GM19193 (cell line): ENCODE measurements around the gene LALBA.

Source experiments
- POLR2A ChIP-seq: IDR thresholded peaks from 4 replicates; pipeline ENCODE4 v1.6.1; 2011; ENCODE audit not compliant: insufficient read depth, insufficient read length; ENCODE audit errors: extremely low read depth

LALBA gene

DNA sequence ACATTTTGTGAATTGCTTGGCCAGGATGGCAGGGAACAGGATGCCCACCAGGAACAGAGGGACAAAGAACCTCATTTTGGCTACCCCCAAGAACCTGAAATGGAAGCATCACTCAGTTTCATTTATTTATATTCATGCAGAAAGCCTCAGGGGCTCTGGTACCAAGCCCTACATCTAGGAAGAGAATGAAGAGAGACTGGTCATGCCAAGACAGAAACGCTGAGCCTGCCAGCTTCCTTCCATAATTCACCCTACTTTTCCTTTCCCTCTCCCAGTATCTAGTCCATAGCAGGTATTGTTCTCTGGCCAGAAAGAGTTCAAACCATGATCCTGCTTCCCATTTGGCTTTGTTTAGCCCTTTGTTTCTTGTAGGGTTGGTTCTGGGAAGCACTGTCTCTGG is at the start of gene LALBA:
LALBA (minus strand) TSS at position 101 of the 400 bp plus-strand sequence; CDS start at position 75, 26 bp downstream.
- no peak for TF ChIP-seq POLR2A

DNA sequence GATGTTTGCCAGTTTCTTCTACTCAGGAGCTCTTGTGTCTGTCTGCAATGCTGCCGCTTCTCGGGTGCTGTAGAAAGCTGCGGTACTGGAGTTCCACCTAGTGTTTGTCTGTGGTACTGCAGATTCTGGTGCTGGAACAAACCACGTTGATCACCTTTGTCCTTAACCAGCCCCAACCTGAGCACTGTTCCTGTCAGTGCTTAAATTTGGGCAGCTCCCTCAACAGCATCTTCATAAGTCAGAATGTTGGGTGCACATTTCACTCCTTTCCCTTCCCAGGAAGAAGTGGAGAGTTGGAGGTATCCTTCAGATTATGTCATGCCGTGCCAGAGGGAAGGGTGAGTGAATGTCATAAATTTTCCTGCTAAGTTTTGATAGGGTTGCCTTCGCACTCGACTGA is 48.7 kb upstream of the LALBA start:
- no peak for TF ChIP-seq POLR2A

DNA sequence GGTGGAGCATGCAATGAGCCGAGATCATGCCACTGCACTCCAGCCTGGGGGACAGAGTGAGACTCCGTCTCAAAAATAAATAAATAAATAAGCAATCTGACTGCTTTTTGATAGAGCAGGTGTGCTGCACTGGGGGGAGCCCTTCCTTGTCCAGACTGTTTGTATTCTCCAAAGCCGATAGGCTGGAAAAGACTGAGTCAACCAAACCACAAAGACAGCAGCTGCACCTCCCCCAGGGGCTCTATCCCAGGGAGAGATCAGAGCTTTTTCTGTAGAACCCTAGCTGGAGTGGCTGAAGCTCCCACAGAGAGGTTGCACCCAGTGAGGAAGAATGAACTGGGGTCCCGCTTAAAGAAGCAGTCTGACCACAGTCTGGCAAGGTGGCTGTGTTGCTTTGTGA is 45.8 kb upstream of the LALBA start:
- TF ChIP-seq POLR2A, result no peak

DNA sequence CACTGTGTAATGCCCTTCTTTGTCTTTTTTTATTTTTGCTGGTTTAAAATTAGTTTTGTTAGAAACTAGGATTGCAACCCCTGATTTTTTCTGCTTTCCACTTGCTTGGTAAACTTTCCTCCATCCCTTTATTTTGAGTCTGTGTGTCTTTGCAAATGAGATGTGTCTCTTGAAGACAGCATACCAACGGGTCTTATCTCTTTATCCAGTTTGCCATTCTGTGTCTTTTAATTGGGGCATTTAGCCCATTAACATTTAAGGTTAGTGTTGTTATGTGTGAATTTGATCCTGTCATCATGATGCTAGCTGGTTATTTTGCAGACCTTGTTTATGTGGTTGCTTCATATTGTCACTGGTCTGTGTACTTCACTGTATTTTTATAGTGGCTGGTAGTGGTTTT is 43.5 kb upstream of the LALBA start:
- no peak for TF ChIP-seq POLR2A

DNA sequence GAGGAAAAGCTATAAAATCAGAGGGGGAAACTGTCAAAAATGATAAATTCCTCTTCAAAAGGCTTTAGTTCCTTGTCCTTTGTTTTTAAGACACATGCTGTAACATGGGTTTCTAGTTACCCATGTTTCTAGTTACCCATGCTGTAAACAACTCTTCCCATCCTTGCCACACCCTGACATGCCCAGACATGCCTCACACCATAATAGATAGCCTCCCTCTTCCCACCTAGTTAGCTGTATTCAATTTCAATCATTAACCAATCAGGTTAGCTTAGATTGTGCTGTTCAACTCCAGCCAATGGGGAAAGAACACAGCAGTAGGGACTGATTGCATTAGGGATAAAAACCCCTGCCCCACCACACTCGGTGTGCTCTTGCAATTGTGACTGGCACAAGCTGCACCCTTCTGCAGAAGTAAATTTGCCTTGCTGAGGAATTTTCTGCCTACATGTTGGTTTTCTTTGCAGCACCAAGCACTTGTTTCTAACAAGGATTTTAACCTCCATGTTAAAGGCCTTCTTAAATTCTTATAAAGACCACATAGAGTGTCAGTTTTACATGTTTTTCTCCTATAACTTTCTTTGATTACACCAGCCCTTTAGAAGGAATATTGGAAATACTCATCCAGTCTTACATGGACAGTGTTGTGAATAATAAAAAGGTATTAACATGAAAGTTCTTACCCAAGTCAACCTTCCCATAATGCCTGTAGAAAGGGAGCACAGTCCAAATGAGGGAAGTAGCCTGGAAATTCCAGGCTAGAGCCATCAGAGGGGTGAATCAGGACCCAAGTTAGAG is 32.5 kb upstream of the LALBA start:
- no peak for TF ChIP-seq POLR2A

DNA sequence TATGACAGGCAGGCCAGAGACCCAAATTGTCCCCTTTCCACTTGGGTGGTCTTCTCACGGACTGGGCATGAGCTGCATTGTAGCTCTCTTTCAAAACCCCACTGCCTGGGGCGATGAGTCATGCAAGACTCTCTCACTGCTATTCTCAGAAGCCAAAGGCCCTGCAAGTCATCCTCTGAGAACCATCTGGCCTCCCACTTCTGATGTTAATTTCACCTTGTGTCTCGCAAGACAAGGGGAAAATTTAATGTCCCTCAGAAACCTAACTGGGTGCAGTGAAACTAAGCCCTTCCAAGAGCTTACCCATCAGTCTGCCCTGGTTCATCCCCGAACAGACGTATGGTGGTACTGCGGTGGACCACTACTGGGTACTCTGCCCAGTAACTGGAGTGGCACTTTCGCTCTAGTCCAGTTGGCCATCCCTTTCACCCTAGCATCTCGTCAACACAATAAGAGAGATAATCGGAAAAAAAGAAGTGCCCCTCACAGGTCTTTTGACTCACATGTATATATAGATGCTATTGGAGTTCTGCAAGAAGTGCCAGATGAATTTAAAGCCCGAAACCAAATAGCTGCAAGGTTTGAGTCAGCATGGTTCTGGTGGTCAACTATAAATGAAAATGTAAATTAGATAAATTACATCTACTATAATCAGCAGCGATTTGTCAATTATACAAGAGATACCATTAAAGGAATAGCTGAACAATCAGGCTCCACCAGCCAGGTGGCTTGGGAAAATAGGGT is 31.3 kb upstream of the LALBA start:
- no peak for TF ChIP-seq POLR2A

DNA sequence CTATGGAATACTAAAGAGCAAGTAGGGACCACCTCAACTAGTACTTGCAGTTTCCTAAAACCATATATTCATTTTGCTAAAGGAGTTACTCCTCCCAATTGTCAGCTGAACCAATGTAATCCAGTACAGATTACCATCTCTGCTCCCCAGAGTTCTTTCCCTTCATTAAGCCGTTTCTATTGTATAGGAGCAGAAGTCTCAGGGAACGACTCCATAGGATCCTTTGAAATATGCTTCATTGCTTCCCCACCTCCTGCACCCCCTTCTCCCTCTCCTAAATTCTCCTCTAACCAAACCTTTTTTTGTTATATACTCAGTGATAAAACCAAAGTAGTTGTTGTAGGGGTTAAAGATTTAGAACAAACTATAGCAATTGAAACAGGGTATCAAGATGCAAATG is 30.7 kb upstream of the LALBA start:
- no peak for TF ChIP-seq POLR2A

DNA sequence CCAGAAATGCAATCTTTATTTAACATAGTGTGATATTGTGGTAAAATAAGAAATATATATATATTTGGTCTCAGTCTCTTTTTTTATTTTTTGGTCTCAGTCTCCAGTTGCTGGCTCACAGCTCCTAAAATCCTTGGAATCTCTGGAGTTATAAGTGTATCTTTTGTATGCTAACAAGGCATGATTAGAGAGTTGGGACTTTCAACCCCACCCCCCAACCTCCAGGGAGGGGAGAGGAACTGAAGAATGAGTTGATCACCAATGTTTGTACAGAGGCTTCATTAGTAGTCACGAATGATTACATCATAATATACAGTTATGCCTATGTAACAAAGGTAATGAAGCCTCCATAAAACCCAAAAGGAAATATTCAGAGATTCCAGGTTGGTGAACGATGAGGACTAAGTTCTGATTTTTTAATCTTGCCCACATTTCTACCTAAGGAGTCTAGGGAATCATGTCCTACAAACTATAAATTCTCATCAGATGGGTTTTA is 22.8 kb upstream of the LALBA start:
- no peak for TF ChIP-seq POLR2A

DNA sequence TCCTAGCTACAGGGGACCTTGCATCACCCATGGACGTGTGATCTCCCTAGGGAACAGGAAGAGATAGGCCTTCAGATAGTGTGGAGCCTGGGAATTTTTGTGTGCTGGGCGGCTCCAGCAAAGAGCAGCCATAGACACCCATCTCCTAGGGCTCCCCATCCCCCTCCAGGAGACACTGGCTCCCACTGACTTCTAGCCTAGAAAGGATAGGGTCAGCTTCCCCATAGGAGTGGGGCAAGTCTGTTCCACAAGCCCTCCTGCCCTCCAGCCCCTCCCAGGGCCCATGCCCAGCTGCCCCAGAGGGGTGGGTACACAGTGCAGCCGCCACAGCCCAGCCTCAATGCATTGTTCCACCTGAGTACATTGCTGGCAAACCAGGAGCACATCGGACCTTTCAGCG is 16.5 kb upstream of the LALBA start:
- TF ChIP-seq POLR2A, result no peak

DNA sequence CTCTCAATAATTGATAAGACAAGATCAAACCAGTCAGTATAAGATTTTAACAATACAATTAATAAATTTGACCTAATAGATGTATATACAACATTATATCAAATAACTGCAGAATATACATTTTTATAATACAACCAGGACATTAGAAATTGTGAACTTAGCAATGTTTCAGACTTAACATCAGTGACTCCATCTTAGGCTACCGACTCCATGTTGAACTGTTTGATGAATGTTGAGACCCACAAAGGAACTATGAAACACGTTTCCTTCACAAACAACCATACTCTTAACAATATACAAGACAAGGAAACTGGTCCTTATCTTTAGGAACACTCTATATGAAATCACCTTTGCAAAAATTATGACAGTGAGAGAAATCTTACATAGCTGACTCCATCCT is 13.9 kb upstream of the LALBA start:
- TF ChIP-seq POLR2A, result no peak

DNA sequence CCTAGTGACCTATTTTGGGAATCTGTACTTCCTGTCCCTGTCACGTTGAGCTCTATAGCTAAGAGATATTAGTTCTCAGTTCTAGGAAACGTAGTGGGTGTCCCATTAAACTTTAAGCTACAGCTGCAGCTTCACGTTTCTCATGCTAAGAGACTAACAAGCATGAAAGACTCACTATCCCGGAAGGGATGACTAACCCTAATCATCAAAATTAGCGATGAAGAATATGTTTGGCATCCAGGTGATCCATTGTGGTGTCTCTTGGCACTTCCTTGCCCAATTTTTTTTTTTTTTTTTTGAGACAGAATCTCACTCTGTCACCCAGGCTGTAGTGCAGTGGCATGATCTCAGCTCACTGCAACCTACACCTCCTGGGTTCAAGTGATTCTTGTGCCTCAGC is 11.0 kb upstream of the LALBA start:
- TF ChIP-seq POLR2A, result no peak

DNA sequence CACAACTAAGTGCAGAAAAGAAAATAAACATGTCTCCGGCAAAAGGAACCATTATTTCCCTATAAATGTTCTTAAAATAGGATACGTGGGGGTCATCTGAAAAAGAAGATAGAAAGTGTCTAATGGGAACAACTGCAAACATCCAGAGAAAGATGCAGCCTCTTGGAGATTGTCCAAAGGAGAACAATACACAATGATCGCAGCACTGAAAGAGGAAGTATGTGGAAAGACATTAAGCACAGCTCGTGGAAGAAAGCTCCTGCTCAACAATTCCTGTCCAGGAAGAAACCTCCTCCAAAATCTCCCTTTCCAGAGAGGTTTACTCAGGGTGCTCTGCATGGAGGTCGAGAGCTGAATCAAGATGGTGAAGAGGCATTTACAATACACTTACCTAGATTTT is 2.5 kb upstream of the LALBA start:
- no peak for TF ChIP-seq POLR2A

DNA sequence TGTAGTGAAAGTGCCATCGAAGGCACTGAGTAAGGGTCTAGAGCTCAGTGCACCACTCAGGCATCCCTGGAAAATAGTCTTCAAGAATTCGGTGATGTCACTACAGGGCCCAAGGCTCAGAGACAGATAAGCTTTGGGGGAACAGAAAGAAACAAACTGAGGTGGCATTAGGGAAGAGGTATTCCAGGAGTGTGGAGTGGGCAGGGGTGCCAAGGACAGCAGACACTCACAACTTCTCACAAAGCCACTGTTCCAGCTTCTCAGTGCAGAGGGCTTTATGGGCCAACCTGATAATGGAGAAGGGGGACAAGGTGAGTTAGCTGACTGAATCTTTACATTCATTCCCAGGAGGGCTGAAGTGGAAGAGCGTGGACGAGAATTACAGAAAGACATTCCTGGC is 2.1 kb downstream of the LALBA start:
- TF ChIP-seq POLR2A, result no peak

DNA sequence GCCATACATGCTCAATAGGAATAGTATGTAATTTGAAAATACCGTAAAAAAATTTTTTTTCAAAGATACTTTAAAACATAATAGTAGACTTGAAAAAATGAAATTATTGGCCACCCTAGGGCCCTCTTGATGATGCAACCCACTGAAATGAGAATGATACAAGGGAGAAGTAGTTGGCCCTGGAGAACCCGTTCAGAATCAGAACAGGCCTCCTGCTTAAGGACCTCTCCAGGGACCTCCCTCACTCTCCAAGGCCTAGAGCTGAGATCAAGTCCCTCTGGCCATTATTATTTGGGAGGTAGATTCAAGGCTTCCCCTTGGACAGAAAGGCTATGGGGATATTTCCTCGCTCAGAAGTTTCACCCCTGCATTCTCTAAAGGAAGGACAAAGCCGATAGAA is 11.9 kb downstream of the LALBA start:
- TF ChIP-seq POLR2A, result no peak

DNA sequence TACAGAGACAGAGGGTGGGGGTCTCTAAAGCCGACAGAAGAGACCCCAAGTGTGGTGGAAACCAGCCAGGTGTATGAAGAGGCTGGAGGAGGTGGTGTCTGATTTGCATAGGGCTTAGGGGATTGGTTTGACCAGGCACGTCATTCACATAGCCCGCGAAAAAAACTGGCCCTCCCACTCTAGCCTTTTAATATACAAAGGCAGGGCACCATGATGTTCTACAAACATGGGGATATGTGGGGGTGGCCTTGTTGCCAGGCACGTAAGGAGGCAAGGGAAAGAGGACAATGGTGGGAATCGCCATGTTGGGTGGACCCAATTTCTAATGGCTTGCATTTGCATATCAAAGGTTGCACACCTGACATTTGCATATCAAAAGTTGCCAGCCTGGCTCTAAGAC is 13.2 kb downstream of the LALBA start:
- no peak for TF ChIP-seq POLR2A
